Ascending aorta (tissue), 2 donors: ENCODE results near the gene ENTHD1. TPM values are rescaled to one million over a fixed set of nuclear protein-coding genes. Genes with fewer than 3 reads are reported as not detected.

Source experiments
- DNase-seq, 2 donors: peaks; one replicate each; pipeline ENCODE4 v3.0.0-alpha.2; 2019; ENCODE audit warnings: low spot score in 2 of 2
- H3K27ac ChIP-seq, 2 donors: fragments of 200-600 bp; sonication (generic); one replicate each; pipeline ENCODE4 v1.5.1; 2016 to 2017; ENCODE audit warnings: mild to moderate bottlenecking in 1 of 2
- H3K27me3 ChIP-seq: fragments of 200-600 bp; sonication (generic); one replicate; pipeline ENCODE4 v1.5.1; 2017
- H3K36me3 ChIP-seq, 2 donors: fragments of 200-600 bp; sonication (generic); one replicate each; pipeline ENCODE4 v1.5.1; 2016
- H3K4me1 ChIP-seq, 2 donors: fragments of 200-600 bp; sonication (generic); one replicate each; pipeline ENCODE4 v1.5.1; 2016 to 2017; ENCODE audit warnings: mild to moderate bottlenecking in 1 of 2
- H3K4me3 ChIP-seq, 2 donors: fragments of 200-600 bp; sonication (generic); one replicate each; pipeline ENCODE4 v1.5.1; 2016 to 2017; ENCODE audit warnings: mild to moderate bottlenecking in 1 of 2
- H3K9me3 ChIP-seq, 2 donors: fragments of 200-600 bp; sonication (generic); one replicate each; pipeline ENCODE4 v1.5.1; 2016
- intact Hi-C: fragments of 100-400 bp; cut with DNase I; formaldehyde crosslinking; loops from one replicate; pipeline ENCODE4 v1.15.1; 2023
- total RNA-seq: library from RNA; depleted of rRNA; stranded (reverse); fragments of >200 nt; gene quantifications from one replicate; pipeline ENCODE4 v1.1.0, GENCODE V29; 2016
- TF ChIP-seq, protein P1 (sequence below), 3 experiments: fragments of 200-600 bp in 2 of 3; fragments of 450-650 bp in 1 of 3; sonication (generic) in 2 of 3; IDR thresholded peaks; one replicate each; pipeline ENCODE4 v1.5.1; 2016 to 2019; ENCODE audit warnings: antibody characterized with exemption in 3 of 3, mild to moderate bottlenecking in 1 of 3, moderate library complexity in 1 of 3

Gene ENTHD1
- total RNA-seq, 1 donor from 2014 or later, result 0.21 TPM

DNA sequence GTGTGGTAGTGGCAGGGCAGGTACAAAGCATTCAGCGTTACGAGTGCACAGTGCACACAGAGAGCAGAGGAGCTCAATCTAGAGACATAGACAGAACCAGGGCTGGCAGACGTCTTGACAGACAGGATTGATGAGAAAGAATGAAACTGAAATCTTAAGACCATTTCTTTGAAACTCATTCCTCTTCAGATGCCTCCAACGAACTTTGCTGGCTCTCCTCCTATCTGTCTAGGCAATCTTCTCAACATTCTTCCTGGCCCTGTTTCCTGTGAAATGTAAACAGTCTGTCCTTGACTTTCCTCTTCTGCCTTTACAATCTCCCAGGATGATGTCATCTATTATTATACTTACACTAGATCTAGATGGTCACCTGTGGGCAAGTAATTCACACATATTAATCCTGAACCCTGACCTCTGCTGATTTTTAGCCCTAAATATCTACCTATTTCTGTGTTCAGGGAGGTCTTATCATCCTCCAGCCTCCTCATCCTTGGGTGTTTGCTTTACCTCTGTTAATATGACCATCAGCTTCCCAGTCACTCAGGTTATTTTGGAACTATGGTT lies 119.5 kb downstream of the ENTHD1 start:
- intact Hi-C loops, result no loop called here

DNA sequence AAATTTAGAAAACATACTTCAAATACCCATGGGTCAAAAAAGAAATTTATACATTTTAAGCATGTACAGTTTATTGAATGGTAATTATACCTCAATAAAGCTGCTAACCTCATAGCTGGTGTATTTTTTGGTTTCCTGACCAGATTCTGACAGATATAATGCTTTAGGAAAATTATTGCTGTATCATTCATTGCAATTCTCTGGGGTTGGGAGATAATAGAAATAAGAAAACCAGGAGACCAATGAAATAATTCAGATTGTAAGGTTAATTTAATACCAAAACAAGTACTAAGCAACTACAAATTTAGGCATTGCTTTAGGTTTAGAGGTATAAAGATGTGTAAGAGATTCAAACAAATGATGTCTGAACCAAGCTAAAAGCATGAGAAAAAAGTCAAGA lies 120.1 kb downstream of the ENTHD1 start:
- Histone ChIP-seq H3K27me3 (no peaks in the 10 kb centered on the region), H3K27ac (no peak overlapping the region), H3K9me3 (no peaks in the 10 kb centered on the region), H3K4me3 (no peak overlapping the region), H3K4me1 (no peaks in the 10 kb centered on the region), H3K36me3 (no peaks in the 10 kb centered on the region)
- TF ChIP-seq, protein P1, sequence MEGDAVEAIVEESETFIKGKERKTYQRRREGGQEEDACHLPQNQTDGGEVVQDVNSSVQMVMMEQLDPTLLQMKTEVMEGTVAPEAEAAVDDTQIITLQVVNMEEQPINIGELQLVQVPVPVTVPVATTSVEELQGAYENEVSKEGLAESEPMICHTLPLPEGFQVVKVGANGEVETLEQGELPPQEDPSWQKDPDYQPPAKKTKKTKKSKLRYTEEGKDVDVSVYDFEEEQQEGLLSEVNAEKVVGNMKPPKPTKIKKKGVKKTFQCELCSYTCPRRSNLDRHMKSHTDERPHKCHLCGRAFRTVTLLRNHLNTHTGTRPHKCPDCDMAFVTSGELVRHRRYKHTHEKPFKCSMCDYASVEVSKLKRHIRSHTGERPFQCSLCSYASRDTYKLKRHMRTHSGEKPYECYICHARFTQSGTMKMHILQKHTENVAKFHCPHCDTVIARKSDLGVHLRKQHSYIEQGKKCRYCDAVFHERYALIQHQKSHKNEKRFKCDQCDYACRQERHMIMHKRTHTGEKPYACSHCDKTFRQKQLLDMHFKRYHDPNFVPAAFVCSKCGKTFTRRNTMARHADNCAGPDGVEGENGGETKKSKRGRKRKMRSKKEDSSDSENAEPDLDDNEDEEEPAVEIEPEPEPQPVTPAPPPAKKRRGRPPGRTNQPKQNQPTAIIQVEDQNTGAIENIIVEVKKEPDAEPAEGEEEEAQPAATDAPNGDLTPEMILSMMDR (IDR thresholded peaks at IDR 0.05), result no peak
- intact Hi-C loops, result no loop called here
- no peak for DNase-seq

More for the DNA sequence above, 119.5 kb downstream of the ENTHD1 start:
- Histone ChIP-seq H3K4me1 (no peaks in the 10 kb centered on the region), H3K9me3 (no peaks in the 10 kb centered on the region), H3K27ac (no peak overlapping the region), H3K27me3 (no peaks in the 10 kb centered on the region), H3K36me3 (no peaks in the 10 kb centered on the region), H3K4me3 (no peak overlapping the region)
- TF ChIP-seq, protein P1 (IDR thresholded peaks at IDR 0.05), result no peak
- DNase-seq, result no peak

DNA sequence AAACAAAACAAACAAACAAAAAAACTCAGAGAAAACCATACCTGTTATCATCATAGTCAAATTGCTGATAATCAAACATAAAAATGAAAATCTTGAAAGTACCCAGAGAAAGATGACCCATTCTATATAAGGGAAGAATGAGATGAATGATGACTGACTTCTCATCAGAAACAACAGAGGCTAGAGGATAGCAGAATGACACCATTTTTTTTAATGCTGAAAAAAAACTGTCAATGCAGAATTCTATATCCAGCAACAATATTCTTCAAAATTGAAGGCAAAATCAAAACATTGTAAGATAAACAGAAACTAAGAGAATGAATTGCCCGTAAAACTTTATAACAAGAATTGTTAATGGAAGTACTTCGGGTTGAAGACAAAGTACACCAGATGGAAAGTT lies 122.1 kb downstream of the ENTHD1 start:
- intact Hi-C loops, result no loop called here
- no peaks in the 10 kb centered on the region for H3K9me3 ChIP-seq
- H3K27ac ChIP-seq, result no peak overlapping the region
- no peaks in the 10 kb centered on the region for H3K36me3 ChIP-seq
- no peak for DNase-seq
- TF ChIP-seq, protein P1 (IDR thresholded peaks at IDR 0.05), result no peak
- H3K27me3 ChIP-seq, result no peaks in the 10 kb centered on the region
- H3K4me3 ChIP-seq, result no peak overlapping the region
- no peaks in the 10 kb centered on the region for H3K4me1 ChIP-seq

DNA sequence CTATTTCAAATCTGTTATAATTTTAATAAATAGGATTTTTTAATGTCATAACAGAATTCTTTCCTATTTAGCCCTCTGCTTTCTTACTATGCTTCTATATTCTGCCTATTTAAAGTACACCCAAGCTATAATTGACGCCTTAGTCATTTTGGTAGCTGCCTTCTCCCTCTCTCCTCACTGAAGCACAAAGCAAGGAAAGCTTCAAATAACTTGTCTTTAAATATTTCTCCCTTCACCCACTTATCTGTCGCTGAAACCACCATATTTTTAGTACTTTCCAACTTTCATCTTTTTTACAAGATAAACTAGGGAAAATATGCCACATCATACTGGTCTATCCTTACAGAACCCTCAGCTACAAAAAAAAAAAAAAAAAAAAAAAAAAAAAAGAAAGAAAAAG lies 127.9 kb downstream of the ENTHD1 start:
- intact Hi-C loops, result no loop called here

DNA sequence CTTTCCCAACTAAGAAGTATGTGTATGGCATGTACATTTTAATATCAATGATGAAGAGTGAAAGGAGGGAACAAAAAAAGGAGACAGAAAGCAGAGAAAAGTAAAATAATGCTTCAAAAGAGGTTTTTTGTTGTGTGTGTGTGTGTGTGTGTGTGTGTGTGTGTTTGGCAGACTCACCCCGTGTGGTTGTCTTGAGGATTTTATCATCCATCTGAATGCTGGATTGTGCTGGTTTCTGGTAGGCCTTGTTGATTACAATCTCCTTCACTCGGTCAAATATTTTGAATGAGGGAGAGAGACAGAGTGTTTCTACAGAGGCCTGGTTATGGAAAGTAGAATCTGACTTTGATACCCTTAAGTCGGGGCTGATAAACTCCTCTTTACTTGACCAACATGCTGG lies 128.5 kb downstream of the ENTHD1 start:
- no peak overlapping the region for H3K27ac ChIP-seq
- intact Hi-C loops, result no loop called here
- TF ChIP-seq, protein P1 (IDR thresholded peaks at IDR 0.05), result no peak
- no peaks in the 10 kb centered on the region for H3K9me3 ChIP-seq
- no peak overlapping the region for H3K4me3 ChIP-seq
- DNase-seq, result no peak
- no peaks in the 10 kb centered on the region for H3K27me3 ChIP-seq
- no peaks in the 10 kb centered on the region for H3K36me3 ChIP-seq
- H3K4me1 ChIP-seq, result no peaks in the 10 kb centered on the region

More for the DNA sequence above, 127.9 kb downstream of the ENTHD1 start:
- H3K4me1 ChIP-seq, result no peaks in the 10 kb centered on the region
- no peaks in the 10 kb centered on the region for H3K9me3 ChIP-seq
- H3K36me3 ChIP-seq, result no peaks in the 10 kb centered on the region
- H3K4me3 ChIP-seq, result no peak overlapping the region
- no peaks in the 10 kb centered on the region for H3K27me3 ChIP-seq
- no peak overlapping the region for H3K27ac ChIP-seq
- no peak for DNase-seq
- TF ChIP-seq, protein P1 (IDR thresholded peaks at IDR 0.05), result no peak

DNA sequence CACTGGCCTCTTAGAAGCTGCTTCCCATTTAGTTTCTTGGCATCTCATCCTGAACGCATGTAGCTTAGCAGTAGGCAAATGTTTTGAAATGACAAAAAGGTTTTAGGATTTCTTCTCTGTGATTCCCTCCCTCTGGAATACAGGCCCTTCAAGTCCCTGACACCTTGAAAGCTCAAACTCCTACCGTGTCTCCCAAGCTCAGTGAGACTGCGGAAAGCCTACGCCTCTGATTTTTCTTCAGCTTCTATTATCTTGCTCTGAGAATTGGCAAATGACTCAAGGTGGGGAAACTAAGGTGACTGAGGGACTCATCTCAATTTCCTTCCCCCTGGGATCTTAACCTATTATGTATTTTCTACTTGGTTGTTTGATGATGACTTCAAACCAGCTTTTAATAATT lies 130.3 kb downstream of the ENTHD1 start:
- H3K36me3 ChIP-seq, result no peaks in the 10 kb centered on the region
- H3K9me3 ChIP-seq, result no peaks in the 10 kb centered on the region
- H3K4me1 ChIP-seq, result no peaks in the 10 kb centered on the region
- intact Hi-C loops, result no loop called here
- H3K27ac ChIP-seq, result no peak overlapping the region
- TF ChIP-seq, protein P1 (IDR thresholded peaks at IDR 0.05), result no peak
- DNase-seq, result no peak
- no peak overlapping the region for H3K4me3 ChIP-seq
- no peaks in the 10 kb centered on the region for H3K27me3 ChIP-seq
